Measurements from ENCODE around the gene CELSR2. TPM values are rescaled to one million over a fixed set of nuclear protein-coding genes. Genes with fewer than 3 reads are reported as not detected.

Gene CELSR2
- total and polyA plus RNA-seq, 9 donors: 1.2 to 8.6 (median 4.2) TPM

- H3K4me1 ChIP-seq (ENCODE audit: control insufficient read depth, insufficient read depth, low read length): peaks cover 40% of the 10 kb centered on the region
- H3K9me3 ChIP-seq (replicated peaks; ENCODE audit: control insufficient read depth, low read depth, low read length): no peaks in the 10 kb centered on the region
- WGBS (ENCODE audit: insufficient coverage): 13% methylated on average over 5 of the region's 8 CpGs
- H3K27me3 ChIP-seq (ENCODE audit: control insufficient read depth, insufficient read depth, low read length): peaks cover 5% of the 10 kb centered on the region
- no peak for DNase-seq
- no peak overlapping the region for H3K27ac ChIP-seq (ENCODE audit: low read length)
- H3K4me3 ChIP-seq (ENCODE audit: low read length): no peak overlapping the region
- H3K36me3 ChIP-seq (ENCODE audit: control insufficient read depth, insufficient read depth, low read length): peaks cover 17% of the 10 kb centered on the region
These were observed 7.4 kb upstream of the CELSR2 start for GRCh38 chr1:109241841-109242345.

DNA sequence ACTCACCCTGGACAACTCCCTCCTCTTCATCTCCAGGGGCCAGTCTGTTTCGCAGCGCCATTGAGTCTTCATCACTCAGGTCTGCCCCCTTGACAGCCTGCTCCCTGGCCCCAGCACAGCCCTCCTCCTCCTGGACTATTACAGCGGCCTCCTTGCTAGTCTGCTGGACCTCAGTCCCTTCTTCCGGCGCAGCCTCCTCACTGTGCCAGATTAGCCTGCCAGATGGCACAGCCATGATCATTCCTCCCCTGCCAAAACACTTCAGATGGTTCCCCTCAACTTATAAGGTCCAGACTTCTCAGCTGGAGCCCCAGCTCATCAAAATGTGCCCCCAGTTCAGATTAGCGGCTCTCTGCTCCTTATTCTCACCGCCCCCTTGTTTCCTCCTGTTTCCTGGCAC lies 7.0 kb upstream of the CELSR2 start:
- Histone ChIP-seq H3K27ac (ENCODE audit: low read length) (no peak overlapping the region), H3K27me3 (ENCODE audit: control insufficient read depth, insufficient read depth, low read length) (peaks cover 5% of the 10 kb centered on the region), H3K4me1 (ENCODE audit: control insufficient read depth, insufficient read depth, low read length) (peaks cover 40% of the 10 kb centered on the region), H3K4me3 (ENCODE audit: low read length) (no peak overlapping the region), H3K9me3 (replicated peaks; ENCODE audit: control insufficient read depth, low read depth, low read length) (no peaks in the 10 kb centered on the region), H3K36me3 (ENCODE audit: control insufficient read depth, insufficient read depth, low read length) (peaks cover 12% of the 10 kb centered on the region)
- peak; percentile 72 for DNase-seq
- 23% methylated on average over 7 of the region's 7 CpGs for WGBS (ENCODE audit: insufficient coverage)

DNA sequence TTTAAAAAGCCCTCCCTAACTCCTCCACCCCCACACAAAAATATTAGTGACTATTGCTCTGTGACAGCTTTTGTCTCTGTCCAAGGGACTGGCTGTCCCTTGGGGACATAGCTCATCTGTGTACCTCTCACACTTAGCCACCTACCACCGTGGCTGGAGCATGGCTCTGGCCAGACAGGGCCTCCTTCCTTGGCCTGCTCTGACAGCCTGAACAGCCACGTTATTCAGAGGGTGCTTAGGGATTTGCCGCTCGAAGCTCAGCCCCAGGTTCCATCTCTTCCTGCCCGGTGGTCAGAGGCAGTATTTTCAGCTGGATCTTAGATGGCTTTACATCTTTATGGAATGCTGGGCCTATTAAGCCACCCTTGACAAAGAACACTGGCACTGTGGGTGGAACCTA lies 6.1 kb upstream of the CELSR2 start:
- no peak for DNase-seq
- Histone ChIP-seq H3K36me3 (ENCODE audit: control insufficient read depth, insufficient read depth, low read length) (peaks cover 4% of the 10 kb centered on the region), H3K4me3 (ENCODE audit: low read length) (no peak overlapping the region), H3K27me3 (ENCODE audit: control insufficient read depth, insufficient read depth, low read length) (peaks cover 5% of the 10 kb centered on the region), H3K4me1 (ENCODE audit: control insufficient read depth, insufficient read depth, low read length) (peaks cover 40% of the 10 kb centered on the region), H3K27ac (ENCODE audit: low read length) (no peak overlapping the region), H3K9me3 (replicated peaks; ENCODE audit: control insufficient read depth, low read depth, low read length) (no peaks in the 10 kb centered on the region)
- 32% methylated on average over 3 of the region's 5 CpGs for WGBS (ENCODE audit: insufficient coverage)

DNA sequence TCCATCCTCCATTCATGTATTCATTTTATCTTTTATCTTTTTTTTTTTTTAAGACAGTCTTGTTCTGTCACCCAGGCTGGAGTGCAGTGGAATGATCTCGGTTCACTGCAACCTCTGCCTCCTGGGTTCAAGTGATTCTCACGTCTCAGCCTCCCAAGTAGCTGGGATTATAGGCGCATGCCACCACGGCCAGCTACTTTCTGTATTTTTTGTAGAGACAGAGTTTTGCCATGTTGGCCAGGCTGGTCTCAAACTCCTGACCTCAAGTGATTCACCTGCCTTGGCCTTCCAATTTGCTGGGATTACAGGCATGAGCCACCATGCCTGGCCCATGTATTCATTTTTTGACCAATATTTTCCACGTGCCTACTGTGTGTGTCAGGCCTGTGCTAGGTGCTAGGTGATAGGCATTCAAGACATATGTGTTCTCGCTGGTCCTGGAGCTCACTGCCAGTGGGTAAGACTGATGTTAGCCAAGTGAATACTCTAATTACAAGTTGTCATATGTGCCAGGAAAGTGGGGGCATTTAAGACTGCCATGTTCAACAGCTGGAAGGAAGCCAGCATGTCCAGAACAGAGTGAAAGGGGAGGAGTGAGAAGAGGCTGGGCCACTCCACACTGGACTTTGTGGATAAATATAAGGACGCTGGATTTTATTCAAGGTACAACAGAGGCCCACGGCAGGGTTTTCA lies 5.3 kb upstream of the CELSR2 start:
- DNase-seq: peak; percentile 29

DNA sequence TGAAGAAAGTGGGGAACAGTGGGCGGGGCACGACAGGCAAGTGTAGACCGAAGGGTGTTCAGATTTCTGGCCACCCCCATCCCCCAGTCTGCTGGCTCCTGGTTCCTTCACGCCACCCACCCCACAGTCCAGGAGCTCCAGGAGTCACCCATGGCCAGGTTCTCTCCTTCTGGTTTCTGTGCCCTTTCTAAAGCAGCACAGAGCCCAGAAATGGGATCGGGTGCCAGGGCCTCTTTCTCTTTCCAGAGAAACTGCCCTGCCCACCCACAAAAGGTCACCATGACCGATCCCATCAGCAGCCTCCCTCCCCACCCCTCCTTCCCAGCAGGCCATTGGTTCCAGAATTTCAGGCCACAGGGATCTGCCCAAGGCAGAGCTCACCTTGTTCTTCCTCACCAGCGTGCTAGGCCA lies 3.2 kb upstream of the CELSR2 start:
- H3K27me3 ChIP-seq (ENCODE audit: control insufficient read depth, insufficient read depth, low read length): peaks cover 19% of the 10 kb centered on the region
- peaks cover 37% of the 10 kb centered on the region for H3K4me1 ChIP-seq (ENCODE audit: control insufficient read depth, insufficient read depth, low read length)
- WGBS (ENCODE audit: insufficient coverage): 70% methylated on average over 3 of the region's 7 CpGs
- no peak overlapping the region for H3K4me3 ChIP-seq (ENCODE audit: low read length)
- H3K27ac ChIP-seq (ENCODE audit: low read length): no peak overlapping the region
- no peaks in the 10 kb centered on the region for H3K9me3 ChIP-seq (replicated peaks; ENCODE audit: control insufficient read depth, low read depth, low read length)
- no peak for DNase-seq
- H3K36me3 ChIP-seq (ENCODE audit: control insufficient read depth, insufficient read depth, low read length): no peaks in the 10 kb centered on the region

More for the DNA sequence above, 5.3 kb upstream of the CELSR2 start:
- Histone ChIP-seq H3K9me3 (replicated peaks; ENCODE audit: control insufficient read depth, low read depth, low read length) (no peaks in the 10 kb centered on the region), H3K4me1 (ENCODE audit: control insufficient read depth, insufficient read depth, low read length) (peaks cover 45% of the 10 kb centered on the region), H3K36me3 (ENCODE audit: control insufficient read depth, insufficient read depth, low read length) (no peaks in the 10 kb centered on the region), H3K27me3 (ENCODE audit: control insufficient read depth, insufficient read depth, low read length) (peaks cover 12% of the 10 kb centered on the region), H3K27ac (ENCODE audit: low read length) (no peak overlapping the region), H3K4me3 (ENCODE audit: low read length) (no peak overlapping the region)
- WGBS (ENCODE audit: insufficient coverage): 87% methylated on average over 5 of the region's 8 CpGs

DNA sequence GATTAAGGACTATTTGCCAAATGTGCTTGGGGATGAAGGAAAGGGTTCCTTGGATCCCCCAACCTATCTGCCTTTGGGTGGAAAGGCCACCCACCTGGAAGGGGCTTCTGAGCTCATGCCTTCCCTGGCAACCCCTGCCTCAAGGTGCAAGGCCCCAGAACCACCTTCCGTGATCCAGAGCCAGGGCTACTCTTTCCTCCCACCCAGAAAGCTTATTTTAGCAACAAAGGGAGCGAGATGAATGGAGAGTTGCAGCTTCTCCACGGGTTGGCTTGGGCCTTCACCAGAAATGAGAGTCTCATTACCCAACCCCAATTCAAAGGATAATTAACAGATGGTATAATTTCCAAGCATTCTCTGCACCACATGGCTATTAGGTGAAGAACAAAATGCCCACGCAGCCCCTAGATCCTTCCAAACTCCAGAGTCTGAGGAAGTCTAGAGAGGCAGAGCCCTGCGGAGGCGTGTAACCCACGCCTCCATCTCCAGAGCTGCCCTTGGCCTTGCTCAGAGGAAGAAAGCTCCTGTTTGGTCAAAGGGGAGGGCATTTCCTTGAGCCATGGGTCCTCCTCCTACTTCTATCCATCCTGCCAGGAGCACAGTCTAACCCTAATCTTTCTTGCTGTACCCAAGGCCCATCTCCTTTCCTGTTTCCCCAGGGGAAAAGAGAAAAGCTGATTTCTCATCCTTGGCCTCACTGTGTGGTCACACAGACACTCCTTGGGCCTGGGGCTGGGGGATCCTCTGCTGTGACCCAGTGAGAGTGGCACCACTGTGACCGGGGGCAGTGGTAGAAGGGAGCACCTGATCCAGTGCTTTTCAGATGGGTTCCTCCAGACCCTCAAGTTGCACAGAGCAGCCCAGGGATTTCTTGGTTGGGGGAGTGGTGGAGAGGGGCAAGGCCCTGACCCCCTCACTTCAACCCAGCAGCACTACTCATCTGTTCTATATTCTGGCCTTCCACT lies 1.7 kb upstream of the CELSR2 start:
- Histone ChIP-seq H3K27me3 (ENCODE audit: control insufficient read depth, insufficient read depth, low read length) (peaks cover 14% of the 10 kb centered on the region), H3K4me1 (ENCODE audit: control insufficient read depth, insufficient read depth, low read length) (peaks cover 23% of the 10 kb centered on the region), H3K36me3 (ENCODE audit: control insufficient read depth, insufficient read depth, low read length) (no peaks in the 10 kb centered on the region), H3K9me3 (replicated peaks; ENCODE audit: control insufficient read depth, low read depth, low read length) (no peaks in the 10 kb centered on the region), H3K27ac (ENCODE audit: low read length) (no peak overlapping the region), H3K4me3 (ENCODE audit: low read length) (no peak overlapping the region)
- no peak for DNase-seq
- 79% methylated on average over 3 of the region's 8 CpGs for WGBS (ENCODE audit: insufficient coverage)

DNA sequence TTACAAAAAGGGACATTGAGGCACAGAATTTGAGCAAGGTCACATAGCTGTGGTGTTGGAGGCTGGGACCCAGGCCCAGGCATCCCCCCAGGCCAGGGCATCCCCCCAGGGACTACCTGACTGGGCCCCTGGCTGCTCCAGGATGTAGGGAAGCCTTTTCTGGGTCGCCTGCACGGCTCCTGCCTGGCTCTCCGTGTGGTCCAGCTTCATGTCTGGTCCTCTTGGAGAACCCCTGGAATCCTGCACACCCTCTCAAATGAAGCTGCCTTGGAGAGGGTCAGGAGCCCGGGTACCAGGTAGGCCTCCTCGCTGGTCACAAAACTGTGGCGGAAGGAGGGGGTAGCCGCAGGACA lies 919 bp upstream of the CELSR2 start:
- peaks cover 24% of the 10 kb centered on the region for H3K4me1 ChIP-seq (ENCODE audit: control insufficient read depth, insufficient read depth, low read length)

DNA sequence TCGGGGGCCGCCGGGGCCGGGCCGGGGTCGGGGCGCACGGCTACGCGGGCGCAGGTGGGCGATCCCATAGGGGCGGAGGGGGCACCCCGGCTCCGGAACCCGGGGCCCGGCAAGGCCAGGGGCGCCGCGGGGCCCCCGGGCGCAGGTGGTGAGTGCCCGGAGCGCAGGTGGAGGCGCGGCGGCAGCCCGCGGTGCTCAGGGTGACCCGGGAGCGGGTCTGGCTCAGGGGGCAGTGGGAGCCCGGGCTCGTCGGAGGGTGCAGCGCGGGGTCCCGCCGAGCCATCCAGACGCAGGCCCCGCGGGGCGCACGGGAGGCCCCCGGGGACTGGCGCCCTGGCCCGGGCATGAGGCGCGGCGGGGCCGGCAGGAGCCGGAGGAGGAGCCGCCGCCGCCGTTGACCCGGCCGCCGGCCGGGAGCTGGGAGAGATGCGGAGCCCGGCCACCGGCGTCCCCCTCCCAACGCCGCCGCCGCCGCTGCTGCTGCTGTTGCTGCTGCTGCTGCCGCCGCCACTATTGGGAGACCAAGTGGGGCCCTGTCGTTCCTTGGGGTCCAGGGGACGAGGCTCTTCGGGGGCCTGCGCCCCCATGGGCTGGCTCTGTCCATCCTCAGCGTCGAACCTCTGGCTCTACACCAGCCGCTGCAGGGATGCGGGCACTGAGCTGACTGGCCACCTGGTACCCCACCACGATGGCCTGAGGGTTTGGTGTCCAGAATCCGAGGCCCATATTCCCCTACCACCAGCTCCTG lies 489 bp downstream of the CELSR2 start:
- no peaks in the 10 kb centered on the region for H3K36me3 ChIP-seq (ENCODE audit: control insufficient read depth, insufficient read depth, low read length)
- 2% methylated on average over 80 of the region's 80 CpGs for WGBS (ENCODE audit: insufficient coverage)
- H3K27ac ChIP-seq (ENCODE audit: low read length): no peak overlapping the region
- H3K4me3 ChIP-seq (ENCODE audit: low read length): peak overlapping the region; percentile 25
- H3K4me1 ChIP-seq (ENCODE audit: control insufficient read depth, insufficient read depth, low read length): peaks cover 33% of the 10 kb centered on the region
- no peaks in the 10 kb centered on the region for H3K9me3 ChIP-seq (replicated peaks; ENCODE audit: control insufficient read depth, low read depth, low read length)
- no peak for DNase-seq
- H3K27me3 ChIP-seq (ENCODE audit: control insufficient read depth, insufficient read depth, low read length): peaks cover 14% of the 10 kb centered on the region

More for the DNA sequence above, 919 bp upstream of the CELSR2 start:
- 75% methylated on average over 5 of the region's 7 CpGs for WGBS (ENCODE audit: insufficient coverage)
- Histone ChIP-seq H3K9me3 (replicated peaks; ENCODE audit: control insufficient read depth, low read depth, low read length) (no peaks in the 10 kb centered on the region), H3K27me3 (ENCODE audit: control insufficient read depth, insufficient read depth, low read length) (peaks cover 14% of the 10 kb centered on the region), H3K27ac (ENCODE audit: low read length) (no peak overlapping the region), H3K36me3 (ENCODE audit: control insufficient read depth, insufficient read depth, low read length) (no peaks in the 10 kb centered on the region), H3K4me3 (ENCODE audit: low read length) (no peak overlapping the region)
- no peak for DNase-seq

- 90% methylated on average over 29 of the region's 33 CpGs for WGBS (ENCODE audit: insufficient coverage)
- Histone ChIP-seq H3K4me3 (ENCODE audit: low read length) (peak overlapping the region; percentile 25), H3K36me3 (ENCODE audit: control insufficient read depth, insufficient read depth, low read length) (no peaks in the 10 kb centered on the region), H3K27ac (ENCODE audit: low read length) (no peak overlapping the region), H3K9me3 (replicated peaks; ENCODE audit: control insufficient read depth, low read depth, low read length) (no peaks in the 10 kb centered on the region), H3K27me3 (ENCODE audit: control insufficient read depth, insufficient read depth, low read length) (peaks cover 14% of the 10 kb centered on the region), H3K4me1 (ENCODE audit: control insufficient read depth, insufficient read depth, low read length) (peaks cover 41% of the 10 kb centered on the region)
- DNase-seq: no peak
These were observed 1.3 kb downstream of the CELSR2 start for GRCh38 chr1:109250454-109251276.
